ENCODE results near the gene PRAMEF13.
"Not testable (repeated sequence)": the region's sequence is repeated elsewhere in the genome, so short reads cannot be mapped to it uniquely, and the experiment has no call there.

PRAMEF13 gene

DNA sequence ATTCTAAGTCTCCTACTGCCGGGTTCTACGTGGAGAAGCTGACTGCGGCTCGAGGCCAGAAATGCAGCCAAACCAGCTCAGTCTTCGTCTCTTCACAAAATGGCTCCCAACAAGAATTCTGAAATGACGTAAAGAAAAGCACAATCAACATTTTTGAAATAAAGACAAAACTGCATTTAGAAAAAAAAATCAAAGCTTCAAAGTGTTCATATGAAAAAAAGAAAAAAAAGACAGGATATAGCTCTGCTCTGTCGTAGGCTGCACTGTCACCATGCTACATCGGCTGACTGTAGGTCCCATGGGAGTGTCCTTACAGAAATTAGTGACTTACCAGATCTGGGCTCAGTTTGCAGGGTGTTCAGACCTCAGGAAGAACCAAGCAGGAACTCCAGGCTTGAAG, 35.7 kb downstream of the PRAMEF13 start, which contains the start of gene HNRNPCL4:
Gene HNRNPCL4, minus strand, starts transcription at position 101 of the 400 bp plus-strand sequence. CDS start 164 bp downstream, outside the sequence.
- not testable (repeated sequence) for H3K36me3 ChIP-seq (ENCODE audit: control insufficient read depth, insufficient read depth, low read length); H3K27me3 ChIP-seq (ENCODE audit: control insufficient read depth, insufficient read depth, low read length); H3K4me3 ChIP-seq (ENCODE audit: low read depth, low read length); H3K9ac ChIP-seq (ENCODE audit: low read length); H3K27ac ChIP-seq (ENCODE audit: low read depth, low read length); H3K9me3 ChIP-seq (ENCODE audit: control insufficient read depth, insufficient read depth, low read depth, low read length); H3K4me1 ChIP-seq (ENCODE audit: control insufficient read depth, insufficient read depth, low read length)

- not testable (repeated sequence) for H3K36me3 ChIP-seq (ENCODE audit: control insufficient read depth, insufficient read depth, low read length); H3K27me3 ChIP-seq (ENCODE audit: control insufficient read depth, insufficient read depth, low read length); H3K9me3 ChIP-seq (ENCODE audit: control insufficient read depth, insufficient read depth, low read depth, low read length); H3K4me1 ChIP-seq (ENCODE audit: control insufficient read depth, insufficient read depth, low read length); H3K4me3 ChIP-seq (ENCODE audit: low read depth, low read length); H3K27ac ChIP-seq (ENCODE audit: low read depth, low read length); H3K9ac ChIP-seq (ENCODE audit: low read length)
Measured at GRCh38 chr1:13155909-13156308, 45.3 kb downstream of the PRAMEF13 start, which contains the start of gene PRAMEF26. TSS of gene PRAMEF26 (minus strand) at chr1:13156009. CDS start at chr1:13153095, 2,914 bp downstream.
